Effector memory CD8-positive, alpha-beta T cell (primary cell): ENCODE results near the gene ANKRD10.

Experiments used
- ATAC-seq: fragments of 150-1000 bp; cut with Tn5 transposase; replicated peaks from 2 replicates; pipeline ENCODE4 v1.10.0; 2021; ENCODE audit warnings: mild to moderate bottlenecking, moderate library complexity
- DNase-seq, 3 experiments: peaks; one replicate each; pipeline ENCODE4 v3.0.0; 2021
- H3K27ac Mint-ChIP-seq, 2 donors: one replicate each; pipeline ENCODE4 v1.8.0; 2022; ENCODE audit warnings: mild to moderate bottlenecking in 2 of 2, mixed read lengths in 2 of 2, moderate library complexity in 2 of 2
- H3K27me3 Mint-ChIP-seq, 2 donors: one replicate each; pipeline ENCODE4 v1.8.0; 2022; ENCODE audit warnings: mixed read lengths in 2 of 2
- H3K36me3 Mint-ChIP-seq: one replicate; pipeline ENCODE4 v1.8.0; 2022; ENCODE audit warnings: mild to moderate bottlenecking, moderate library complexity, mixed read lengths; ENCODE audit not compliant: insufficient read depth
- H3K4me1 Mint-ChIP-seq, 2 donors: one replicate each; pipeline ENCODE4 v1.8.0; 2022; ENCODE audit warnings: low read depth in 2 of 2, mixed read lengths in 2 of 2
- H3K4me3 Mint-ChIP-seq, 2 donors: one replicate each; pipeline ENCODE4 v1.8.0; 2022; ENCODE audit warnings: mild to moderate bottlenecking in 2 of 2, mixed read lengths in 2 of 2, moderate library complexity in 2 of 2
- H3K9me3 Mint-ChIP-seq, 2 donors: one replicate each; pipeline ENCODE4 v1.8.0; 2022; ENCODE audit warnings: mixed read lengths in 2 of 2

ANKRD10 gene

DNA sequence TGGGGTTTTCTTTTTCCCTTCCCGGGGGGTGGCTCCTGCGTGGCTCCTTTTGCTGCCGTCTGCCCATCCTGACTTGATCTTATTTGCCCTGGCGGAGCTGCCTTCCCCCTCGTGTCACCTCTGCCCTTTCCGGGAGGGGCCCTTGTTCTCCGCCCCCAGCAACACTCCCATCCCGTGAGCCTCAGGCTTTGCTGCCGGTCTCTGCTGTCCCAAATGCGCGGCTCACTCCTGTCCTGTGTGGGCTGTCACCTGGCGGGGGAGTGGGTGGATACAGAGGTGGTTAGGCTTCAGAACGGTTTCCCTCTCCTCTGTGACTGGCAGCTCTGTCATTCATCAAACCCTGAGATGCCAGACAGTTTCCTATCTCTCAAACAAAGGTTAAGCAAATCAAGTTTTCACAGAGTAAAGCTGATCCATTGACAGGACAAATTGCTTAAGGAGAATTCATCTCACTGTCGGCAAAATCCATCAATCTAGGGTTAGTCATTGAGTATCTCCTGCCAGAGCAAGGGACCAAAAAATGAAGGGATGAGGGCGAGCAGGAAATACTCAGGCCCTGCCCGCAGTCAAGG lies 84.0 kb downstream of the ANKRD10 start:
- ATAC-seq (no peak), DNase-seq (no peak)
- peaks cover 27 to 44% of the 10 kb centered on the region in 2 donors for H3K27me3 Mint-ChIP-seq
- H3K9me3 Mint-ChIP-seq, result no peaks in the 10 kb centered on the region
- H3K4me1 Mint-ChIP-seq, result no peaks in the 10 kb centered on the region
- peaks cover 2% of the 10 kb centered on the region for H3K36me3 Mint-ChIP-seq
- H3K4me3 Mint-ChIP-seq, result no peak overlapping the region
- H3K27ac Mint-ChIP-seq, result no peak overlapping the region

DNA sequence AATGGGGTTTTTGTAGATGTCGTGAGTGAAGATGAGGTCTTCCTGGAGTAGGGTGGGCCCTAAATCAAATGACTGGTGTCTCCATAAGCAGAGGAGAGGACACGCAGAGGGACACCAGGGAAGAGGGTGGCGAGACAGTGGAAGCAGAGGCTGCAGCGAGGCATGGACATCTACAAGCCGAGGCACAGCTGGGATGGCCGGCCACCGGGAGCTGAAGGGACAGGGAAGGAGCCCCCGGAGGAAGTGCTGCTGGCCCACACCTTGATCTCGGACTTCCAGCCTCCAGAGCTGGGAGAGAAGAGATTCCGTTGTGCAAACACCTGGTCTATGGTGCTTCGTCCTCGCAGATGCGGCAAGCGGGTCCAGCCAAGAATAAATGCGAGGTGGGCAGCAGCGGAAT lies 84.5 kb downstream of the ANKRD10 start:
- ATAC-seq, result no peak
- peak overlapping the region in 1 of 2 donors; percentile 25 for H3K27ac Mint-ChIP-seq

DNA sequence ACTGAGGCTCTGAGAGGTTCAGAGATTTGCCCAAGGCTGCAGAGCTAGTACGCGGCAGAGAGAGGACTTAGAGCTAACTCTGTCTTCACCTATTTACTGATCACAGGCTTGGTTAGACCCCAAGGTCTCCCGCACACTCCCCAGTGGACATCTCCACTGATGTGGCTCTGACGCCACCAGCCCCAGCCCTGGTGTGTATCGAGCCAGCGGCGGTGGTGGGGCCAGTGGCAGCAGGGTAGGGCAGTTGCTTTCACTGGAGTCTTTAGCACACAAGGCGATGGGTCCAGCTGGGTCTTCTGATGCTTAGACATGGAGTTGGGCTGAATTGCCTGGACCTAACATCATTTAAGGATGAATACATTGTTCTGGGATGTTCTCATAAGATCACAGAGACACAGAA lies 85.4 kb downstream of the ANKRD10 start:
- Mint-ChIP-seq H3K4me3 (no peak overlapping the region), H3K4me1 (no peaks in the 10 kb centered on the region), H3K36me3 (no peaks in the 10 kb centered on the region), H3K9me3 (no peaks in the 10 kb centered on the region), H3K27ac (peak overlapping the region in 1 of 2 donors; percentile 25), H3K27me3 (peaks cover 28 to 44% of the 10 kb centered on the region in 2 donors)
- no peak for ATAC-seq
- no peak for DNase-seq

More for the DNA sequence above, 84.5 kb downstream of the ANKRD10 start:
- Mint-ChIP-seq H3K36me3 (peaks cover 1% of the 10 kb centered on the region), H3K27me3 (peaks cover 27 to 44% of the 10 kb centered on the region in 2 donors), H3K4me1 (no peaks in the 10 kb centered on the region), H3K9me3 (no peaks in the 10 kb centered on the region), H3K4me3 (no peak overlapping the region)
- DNase-seq, result no peak

DNA sequence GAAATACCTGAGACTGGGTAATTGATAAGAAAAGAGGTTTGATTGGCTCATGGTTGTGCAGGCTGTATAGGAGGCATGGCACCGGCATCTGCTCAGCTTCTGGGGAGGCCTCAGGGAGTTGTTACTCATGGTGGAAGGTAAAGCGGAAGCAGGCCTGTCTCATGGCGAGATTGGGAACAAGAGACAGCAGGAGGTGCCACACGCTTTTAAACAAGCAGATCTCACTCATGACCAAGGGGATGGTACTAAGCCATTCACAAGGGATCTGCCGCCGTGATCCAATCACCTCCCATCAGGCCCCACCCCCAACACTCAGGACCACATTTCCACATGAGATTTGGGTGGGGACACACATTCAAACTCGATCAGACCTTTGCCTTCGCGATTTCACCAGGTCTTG lies 86.2 kb downstream of the ANKRD10 start:
- no peak overlapping the region for H3K27ac Mint-ChIP-seq
- no peaks in the 10 kb centered on the region for H3K36me3 Mint-ChIP-seq
- peaks cover 0 to 2% of the 10 kb centered on the region in 2 donors for H3K4me1 Mint-ChIP-seq
- no peak overlapping the region for H3K4me3 Mint-ChIP-seq
- H3K9me3 Mint-ChIP-seq, result no peaks in the 10 kb centered on the region
- DNase-seq (no peak), ATAC-seq (no peak)
- H3K27me3 Mint-ChIP-seq, result peaks cover 29 to 44% of the 10 kb centered on the region in 2 donors
